ENCODE data around the gene TAX1BP3. TPM values are rescaled to one million over a fixed set of nuclear protein-coding genes. Genes with fewer than 3 reads are reported as not detected.

Gene TAX1BP3
- total RNA-seq (100 to 1,000 TPM; 105 to 311 (median 208) TPM), polyA plus RNA-seq (100 to 1,000 TPM in 1 of 3 donors, 10 to 100 TPM in 2; 32.1 to 100 (median 94.9) TPM)
- long read RNA-seq, donor 1, transcript TAX1BP3-201 (4 exons, 1,377 nt): major isoform, 40 of 52 reads
- long read RNA-seq, donor 1, partial matches to known transcripts: 0 of 52 reads
- long read RNA-seq, donor 1, other reads (novel, unspliced or antisense): 12 of 52 reads
- long read RNA-seq, donor 2, transcript TAX1BP3-201 (4 exons, 1,377 nt): major isoform, 12 of 18 reads
- long read RNA-seq, donor 2, partial matches to known transcripts: 0 of 18 reads
- long read RNA-seq, donor 2, other reads (novel, unspliced or antisense): 6 of 18 reads
- long read RNA-seq, donor 3, transcript TAX1BP3-201 (4 exons, 1,377 nt): major isoform, 14 of 19 reads
- long read RNA-seq, donor 3, partial matches to known transcripts: 0 of 19 reads
- long read RNA-seq, donor 3, other reads (novel, unspliced or antisense): 5 of 19 reads
- long read RNA-seq, donor 4, transcript TAX1BP3-201 (4 exons, 1,377 nt): major isoform, 9 of 14 reads
- long read RNA-seq, donor 4, partial matches to known transcripts: 4 of 14 reads
- long read RNA-seq, donor 4, other reads (novel, unspliced or antisense): 1 of 14 reads
- long read RNA-seq, donor 5, transcript TAX1BP3-201 (4 exons, 1,377 nt): major isoform, 67 of 76 reads
- long read RNA-seq, donor 5, partial matches to known transcripts: 2 of 76 reads
- long read RNA-seq, donor 5, other reads (novel, unspliced or antisense): 7 of 76 reads
- long read RNA-seq, donor 6, transcript TAX1BP3-201 (4 exons, 1,377 nt): major isoform, 37 of 49 reads
- long read RNA-seq, donor 6, partial matches to known transcripts: 9 of 49 reads
- long read RNA-seq, donor 6, other reads (novel, unspliced or antisense): 3 of 49 reads
- long read RNA-seq, donor 7, transcript TAX1BP3-201 (4 exons, 1,377 nt): major isoform, 13 of 18 reads
- long read RNA-seq, donor 7, partial matches to known transcripts: 0 of 18 reads
- long read RNA-seq, donor 7, other reads (novel, unspliced or antisense): 5 of 18 reads
- long read RNA-seq, donor 8, transcript TAX1BP3-201 (4 exons, 1,377 nt): major isoform, 64 of 64 reads
- long read RNA-seq, donor 8, partial matches to known transcripts: 0 of 64 reads
- long read RNA-seq, donor 8, other reads (novel, unspliced or antisense): 0 of 64 reads
- long read RNA-seq, donor 9, transcript TAX1BP3-201 (4 exons, 1,377 nt): major isoform, 16 of 32 reads
- long read RNA-seq, donor 9, partial matches to known transcripts: 0 of 32 reads
- long read RNA-seq, donor 9, other reads (novel, unspliced or antisense): 16 of 32 reads
- long read RNA-seq, donor 10, transcript TAX1BP3-201 (4 exons, 1,377 nt): major isoform, 13 of 13 reads
- long read RNA-seq, donor 10, partial matches to known transcripts: 0 of 13 reads
- long read RNA-seq, donor 10, other reads (novel, unspliced or antisense): 0 of 13 reads

GRCh38 chr17:3668279-3669084, at the start of gene TAX1BP3, which contains the start of gene EMC6:
Gene TAX1BP3 (minus strand): TSS chr17:3668578. CDS start chr17:3668526, 52 bp downstream.
Gene EMC6 (plus strand): TSS chr17:3668812. CDS start chr17:3669147, 335 bp downstream.
- H3K4me1 ChIP-seq (replicated peaks in 1 of 2): peaks cover 23 to 27% of the 10 kb centered on the region in 2 donors
- H3K27ac ChIP-seq: peak within 1 kb of the TSS; percentile 89 to 97 (median 93)
- H3K36me3 ChIP-seq (replicated peaks in 1 of 2): peaks cover 0 to 18% of the 10 kb centered on the region in 2 donors
- peak within 1 kb of the TSS; percentile 70 to 94 (median 80) for H3K4me3 ChIP-seq
- TF ChIP-seq POLR2A (IDR thresholded peaks at IDR 0.05): peak; percentile 96 to 97
- TF ChIP-seq, protein P1, sequence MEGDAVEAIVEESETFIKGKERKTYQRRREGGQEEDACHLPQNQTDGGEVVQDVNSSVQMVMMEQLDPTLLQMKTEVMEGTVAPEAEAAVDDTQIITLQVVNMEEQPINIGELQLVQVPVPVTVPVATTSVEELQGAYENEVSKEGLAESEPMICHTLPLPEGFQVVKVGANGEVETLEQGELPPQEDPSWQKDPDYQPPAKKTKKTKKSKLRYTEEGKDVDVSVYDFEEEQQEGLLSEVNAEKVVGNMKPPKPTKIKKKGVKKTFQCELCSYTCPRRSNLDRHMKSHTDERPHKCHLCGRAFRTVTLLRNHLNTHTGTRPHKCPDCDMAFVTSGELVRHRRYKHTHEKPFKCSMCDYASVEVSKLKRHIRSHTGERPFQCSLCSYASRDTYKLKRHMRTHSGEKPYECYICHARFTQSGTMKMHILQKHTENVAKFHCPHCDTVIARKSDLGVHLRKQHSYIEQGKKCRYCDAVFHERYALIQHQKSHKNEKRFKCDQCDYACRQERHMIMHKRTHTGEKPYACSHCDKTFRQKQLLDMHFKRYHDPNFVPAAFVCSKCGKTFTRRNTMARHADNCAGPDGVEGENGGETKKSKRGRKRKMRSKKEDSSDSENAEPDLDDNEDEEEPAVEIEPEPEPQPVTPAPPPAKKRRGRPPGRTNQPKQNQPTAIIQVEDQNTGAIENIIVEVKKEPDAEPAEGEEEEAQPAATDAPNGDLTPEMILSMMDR (IDR thresholded peaks at IDR 0.05): peak in 1 of 6 experiments; percentile 3
- DNase-seq: peak; percentile 98 to 99 (median 99)
- WGBS, 4 donors: 0 to 1% (median 0%) methylated on average over 9 to 89 of the region's 89 CpGs
- intact Hi-C loops (cut with DNase I): no loop called here
- H3K27me3 ChIP-seq: no peaks in the 10 kb centered on the region
- H3K9me3 ChIP-seq (replicated peaks in 1 of 3): no peaks in the 10 kb centered on the region

- Histone ChIP-seq H3K4me3 (no peak overlapping the region), H3K9me3 (replicated peaks in 1 of 3) (no peaks in the 10 kb centered on the region), H3K36me3 (replicated peaks in 1 of 2) (peaks cover 0 to 48% of the 10 kb centered on the region in 2 donors), H3K27ac (no peak overlapping the region), H3K4me1 (replicated peaks in 1 of 2) (peaks cover 11 to 21% of the 10 kb centered on the region in 2 donors), H3K27me3 (no peaks in the 10 kb centered on the region)
- intact Hi-C loops (cut with DNase I): no loop called here
- 81 to 93% (median 86%) methylated on average over 8 of the region's 8 CpGs for WGBS, 4 donors
- TF ChIP-seq, protein P1 (IDR thresholded peaks at IDR 0.05): no peak
- no peak for TF ChIP-seq POLR2A (IDR thresholded peaks at IDR 0.05)
- DNase-seq: no peak
Observed at GRCh38 chr17:3715296-3715695, 46.9 kb upstream of the TAX1BP3 start.

DNA sequence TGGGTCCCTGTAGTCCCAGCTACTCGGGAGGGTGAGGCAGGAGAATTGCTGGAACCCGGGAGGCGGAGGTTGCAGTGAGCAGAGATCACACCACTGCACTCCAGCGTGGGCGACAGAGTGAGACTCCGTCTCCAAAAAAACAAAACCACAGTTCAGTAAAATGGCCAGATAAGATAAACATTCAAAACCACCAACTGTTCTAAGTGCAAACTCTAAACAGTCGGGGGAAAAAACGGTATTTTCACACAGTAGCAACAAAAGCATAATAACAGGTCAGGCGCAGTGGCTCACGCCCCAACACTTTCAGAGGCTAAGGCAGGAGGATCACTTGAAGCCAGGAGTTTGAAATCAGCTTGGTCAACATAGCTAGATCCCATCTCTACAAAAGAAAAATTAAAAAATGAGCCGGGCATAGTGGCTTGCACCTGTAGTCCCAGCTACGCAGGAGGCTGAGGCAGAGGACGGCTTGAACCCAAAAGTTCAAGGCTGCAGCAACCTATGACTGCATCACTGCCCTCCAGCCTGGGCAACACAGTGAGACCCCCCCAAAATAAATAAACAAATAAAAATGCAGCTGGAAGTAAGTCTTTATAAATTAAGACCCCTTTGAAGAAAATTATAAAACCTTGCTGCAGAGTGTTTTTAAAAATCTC, 44.6 kb upstream of the TAX1BP3 start:
- 73 to 80% (median 76%) methylated on average over 13 of the region's 13 CpGs for WGBS, 4 donors
- Histone ChIP-seq H3K27me3 (no peaks in the 10 kb centered on the region), H3K4me3 (no peak overlapping the region), H3K4me1 (replicated peaks in 1 of 2) (peaks cover 0 to 7% of the 10 kb centered on the region in 2 donors), H3K36me3 (replicated peaks in 1 of 2) (peaks cover 0 to 41% of the 10 kb centered on the region in 2 donors), H3K9me3 (replicated peaks in 1 of 3) (no peaks in the 10 kb centered on the region), H3K27ac (no peak overlapping the region)
- no peak for DNase-seq
- intact Hi-C loops (cut with DNase I): no loop called here
- TF ChIP-seq, protein P1 (IDR thresholded peaks at IDR 0.05): no peak
- TF ChIP-seq POLR2A (IDR thresholded peaks at IDR 0.05): no peak

Measured in adrenal gland (tissue), 19 donors.